Ovary (tissue), 9 donors: ENCODE measurements around the gene FAM3C. TPM values are rescaled to one million over a fixed set of nuclear protein-coding genes. Genes with fewer than 3 reads are reported as not detected.

Experiments used
- DNase-seq, 5 donors: peaks; one replicate each; pipeline ENCODE4 v3.0.0-alpha.2; 2019 to 2020
- H3K27ac ChIP-seq, 2 donors: fragments of 200-600 bp; one replicate each; pipeline versions ENCODE4 v1.5.1 to v1.8.0; 2019 to 2022
- H3K27me3 ChIP-seq: fragments of 200-600 bp; one replicate; pipeline ENCODE4 v1.8.0; 2022
- H3K36me3 ChIP-seq: fragments of 200-600 bp; sonication (generic); one replicate; pipeline ENCODE4 v1.5.1; 2019
- H3K4me1 ChIP-seq: one replicate; pipeline ENCODE4 v1.8.1; 2013; ENCODE audit warnings: mild to moderate bottlenecking, moderate library complexity; ENCODE audit not compliant: insufficient read depth
- H3K4me3 ChIP-seq: fragments of 200-600 bp; sonication (generic); one replicate; pipeline ENCODE4 v1.5.1; 2017
- H3K9me3 ChIP-seq, 2 donors: fragments of 200-600 bp in 1 of 2; sonication (generic) in 1 of 2; one replicate each; pipeline versions ENCODE4 v1.5.1 to v1.8.1; 2013 to 2019; ENCODE audit warnings: mild to moderate bottlenecking in 1 of 2, moderate library complexity in 1 of 2
- CTCF ChIP-seq, 3 donors: fragments of 450-650 bp in 2 of 3; fragments of 200-600 bp in 1 of 3; IDR thresholded peaks; one replicate each; pipeline versions ENCODE4 v1.5.1 to v1.8.0; 2016 to 2022; ENCODE audit warnings: antibody characterized with exemption in 3 of 3, mild to moderate bottlenecking in 1 of 3
- EP300 ChIP-seq: sonication (generic); formaldehyde crosslinking; IDR thresholded peaks from one replicate; pipeline ENCODE4 v1.6.1; 2017; ENCODE audit warnings: antibody characterized with exemption
- POLR2A ChIP-seq: fragments of 450-650 bp; IDR thresholded peaks from one replicate; pipeline ENCODE4 v1.6.1; 2017; ENCODE audit warnings: antibody characterized with exemption, mild to moderate bottlenecking, moderate library complexity
- WGBS, 3 donors: extraction: QIAGEN DNeasy Blood & Tissue Kit in 1 of 3; methylation state at CpG; one replicate each; pipeline versions ENCODE4 v1.1.5 to v1.1.7; 2013 to 2017; 5-methylcytosine and 5-hydroxymethylcytosine counted together
- intact Hi-C, 4 donors: fragments of 100-400 bp; cut with DNase I; formaldehyde crosslinking; loops; one replicate each; pipeline versions ENCODE4 v1.11.0 to v1.15.1; 2022 to 2023
- polyA plus RNA-seq, 2 donors: library from polyadenylated mRNA; stranded (reverse); fragments of 200-250 nt in 1 of 2; fragments of 350-450 nt in 1 of 2; fragmentation: Illumina TruSeq in 1 of 2; extraction: RNeasy Lipid Tissue Mini Kit (QIAGEN cat#74804) in 1 of 2; gene quantifications; one replicate each; pipeline ENCODE4 v1.2.3, GENCODE V29; 2013 to 2014
- total RNA-seq, 7 donors: library from RNA; depleted of rRNA in 2 of 7; stranded (reverse); fragments of >200 nt in 2 of 7; fragmentation: NEBNext Ultra II Directional in 3 of 7; extraction: Animal tissue kit (Norgen Biotek cat#: 25700) in 3 of 7; gene quantifications; one replicate each; pipeline versions ENCODE4 v1.1.0 to v1.2.4, GENCODE V29; 2016 to 2023
- donor health status: DM: no; HTN: no; CAD: no; lungs with moderate emphysema.
- donor health status: DM: no; HTN: no; CAD: no.
- donor health status: Bipolar disorder and iron deficiency.
- donor health status: DM: yes; HTN: yes; CAD: no.
- donor health status: DM: no; HTN: no; CAD: no.
- donor health status: DM: yes; HTN: yes; CAD: no.

Gene FAM3C
- total and polyA plus RNA-seq, 9 donors, result 31.8 to 88.9 (median 48.5) TPM

- WGBS, 3 donors, result 86 to 92% (median 92%) methylated on average over 2 of the region's 2 CpGs
- no peak for DNase-seq
- Histone ChIP-seq H3K4me1 (peaks cover 4% of the 10 kb centered on the region), H3K27ac (no peak overlapping the region), H3K27me3 (no peaks in the 10 kb centered on the region), H3K9me3 (no peaks in the 10 kb centered on the region), H3K4me3 (no peak overlapping the region), H3K36me3 (no peaks in the 10 kb centered on the region)
- no peak for TF ChIP-seq EP300
- no peak for TF ChIP-seq CTCF (IDR thresholded peaks at IDR 0.05)
- no peak for TF ChIP-seq POLR2A
- intact Hi-C loops, result no loop called here
These were observed 12.7 kb downstream of the FAM3C start for GRCh38 chr7:121383235-121383910.

DNA sequence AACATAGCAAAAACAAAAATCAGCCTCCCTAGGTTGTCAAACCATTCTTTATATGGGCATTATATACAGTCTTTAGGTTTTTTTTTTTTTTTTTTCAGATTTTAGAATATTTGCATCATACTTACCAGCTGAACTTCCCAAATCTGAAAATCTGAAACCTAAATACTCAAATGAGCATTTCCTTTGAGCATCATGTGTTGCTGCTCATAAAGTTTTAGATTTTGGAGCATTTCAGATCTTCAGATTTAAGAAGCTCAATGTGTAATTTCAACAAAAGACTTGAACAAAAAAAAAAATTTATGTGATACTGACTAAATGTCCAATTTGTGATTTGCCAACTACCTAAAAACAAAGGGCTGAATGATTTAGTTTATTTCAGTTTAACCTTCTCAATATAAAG, 13.6 kb downstream of the FAM3C start:
- Histone ChIP-seq H3K4me3 (no peak overlapping the region), H3K36me3 (no peaks in the 10 kb centered on the region), H3K27me3 (no peaks in the 10 kb centered on the region), H3K9me3 (no peaks in the 10 kb centered on the region), H3K27ac (no peak overlapping the region), H3K4me1 (peaks cover 4% of the 10 kb centered on the region)
- no peak for DNase-seq
- intact Hi-C loops, result no loop called here
- TF ChIP-seq CTCF (IDR thresholded peaks at IDR 0.05) (no peak), EP300 (no peak), POLR2A (no peak)

DNA sequence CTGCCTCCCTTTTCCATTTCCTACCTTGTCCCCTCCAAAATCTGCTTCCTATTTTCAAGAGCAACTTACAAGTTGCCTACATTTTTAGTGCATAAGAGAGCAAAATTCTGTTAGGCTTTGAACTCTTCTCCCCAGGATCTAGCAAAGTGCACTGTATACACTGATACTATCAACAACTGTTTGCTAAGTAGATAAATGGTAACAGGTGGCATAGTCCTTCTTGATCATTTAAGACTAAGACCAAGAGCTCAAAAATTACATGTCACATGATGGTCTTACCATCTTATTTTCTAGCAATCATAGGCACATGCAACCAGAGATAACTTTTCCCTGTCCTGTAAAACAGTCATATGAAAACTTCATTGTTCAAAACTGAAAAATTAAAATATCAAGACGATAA, 16.2 kb downstream of the FAM3C start:
- no peaks in the 10 kb centered on the region for H3K9me3 ChIP-seq
- no peaks in the 10 kb centered on the region for H3K36me3 ChIP-seq
- H3K4me3 ChIP-seq, result no peak overlapping the region
- DNase-seq, result no peak
- WGBS, 3 donors, result 96 to 100% (median 96%) methylated on average over 1 of the region's 1 CpG
- no peaks in the 10 kb centered on the region for H3K27me3 ChIP-seq
- peaks cover 3% of the 10 kb centered on the region for H3K4me1 ChIP-seq
- intact Hi-C loops, result loop anchor here in 1 of 4 donors (5.0 kb wide), 1 partner anchor 1307 kb away; no protein-coding TSS in a partner anchor
- TF ChIP-seq POLR2A (no peak), CTCF (IDR thresholded peaks at IDR 0.05) (no peak), EP300 (no peak)
- no peak overlapping the region for H3K27ac ChIP-seq

GRCh38 chr7:121376979-121377378, 19.1 kb downstream of the FAM3C start:
- WGBS, 3 donors, result 93 to 96% (median 96%) methylated on average over 2 of the region's 2 CpGs
- Histone ChIP-seq H3K4me1 (no peaks in the 10 kb centered on the region), H3K4me3 (no peak overlapping the region), H3K36me3 (no peaks in the 10 kb centered on the region), H3K27me3 (no peaks in the 10 kb centered on the region), H3K9me3 (no peaks in the 10 kb centered on the region), H3K27ac (no peak overlapping the region)
- intact Hi-C loops, result loop anchor here in 1 of 4 donors (5.0 kb wide), 1 partner anchor 1310 kb away; no protein-coding TSS in a partner anchor
- TF ChIP-seq POLR2A (no peak), CTCF (IDR thresholded peaks at IDR 0.05) (no peak), EP300 (no peak)
- DNase-seq, result no peak
